Measurements from ENCODE around the gene STX18. TPM values are rescaled to one million over a fixed set of nuclear protein-coding genes. Genes with fewer than 3 reads are reported as not detected.
"Not testable (repeated sequence)": the region's sequence is repeated elsewhere in the genome, so short reads cannot be mapped to it uniquely, and the experiment has no call there.

STX18 gene
- total RNA-seq, 2 experiments from 2014 or later = 20.2 to 23.2 TPM

DNA sequence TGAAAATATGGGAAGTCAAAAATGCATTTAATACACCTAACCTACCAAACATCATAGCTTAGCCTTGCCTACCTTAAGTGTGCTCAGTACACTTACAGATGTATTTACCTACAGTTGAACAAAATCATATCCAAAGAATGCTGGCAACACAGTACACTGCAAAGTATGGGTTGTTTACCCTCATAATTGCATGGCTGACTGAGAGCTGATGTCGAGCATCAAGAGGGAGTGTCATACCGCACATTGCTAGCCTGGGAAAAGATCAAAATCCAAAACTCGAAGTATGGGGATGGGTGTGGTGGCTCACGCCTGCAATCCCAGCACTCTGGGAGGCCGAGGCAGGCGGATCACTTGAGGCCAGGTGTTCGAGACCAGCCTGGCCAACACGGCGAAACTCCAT lies 36.6 kb downstream of the STX18 start:
- H3K4me3 Mint-ChIP-seq; DNase-seq; intact Hi-C loops (cut with micrococcal nuclease); H3K27me3 Mint-ChIP-seq; H3K9me3 Mint-ChIP-seq; H3K27ac Mint-ChIP-seq: not testable (repeated sequence)
- peaks cover 17% of the 10 kb centered on the region for H3K4me1 Mint-ChIP-seq (ENCODE audit: low read depth)
- POLR2A ChIA-PET = interaction anchor here (0.5 kb wide), 1 partner anchor 130 kb away, joined by 3 read pairs; no protein-coding TSS in a partner anchor
- CTCF ChIA-PET = interaction anchor here (1.2 kb wide), 1 partner anchor 19 kb away, joined by 3 read pairs; no protein-coding TSS in a partner anchor
- peaks cover 15% of the 10 kb centered on the region for H3K36me3 Mint-ChIP-seq

DNA sequence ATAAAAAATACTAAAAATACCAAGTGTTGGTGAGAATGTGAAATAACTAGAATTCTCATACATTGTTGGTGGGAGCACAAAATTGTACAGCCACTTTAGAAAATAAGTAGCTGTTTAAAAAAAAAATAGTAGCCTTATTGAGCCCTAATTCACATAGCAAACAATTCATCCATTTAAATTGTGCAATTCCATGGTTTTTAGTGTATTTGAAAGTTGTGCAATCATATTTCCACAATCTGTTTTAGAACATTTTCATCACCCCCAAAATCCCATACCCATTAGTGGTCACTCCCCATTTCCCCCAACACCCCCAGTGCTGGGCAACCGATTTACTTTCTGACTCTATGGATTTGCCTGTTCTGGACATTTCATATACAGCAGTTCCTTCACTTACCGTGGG lies 37.1 kb downstream of the STX18 start:
- Mint-ChIP-seq H3K4me1 (ENCODE audit: low read depth) (peaks cover 17% of the 10 kb centered on the region), H3K27me3 (no peaks in the 10 kb centered on the region), H3K9me3 (no peaks in the 10 kb centered on the region), H3K27ac (no peak overlapping the region), H3K36me3 (peaks cover 13% of the 10 kb centered on the region), H3K4me3 (no peak overlapping the region)
- ChIA-PET CTCF (interaction anchor here (1.2 kb wide), 1 partner anchor 19 kb away, joined by 3 read pairs; no protein-coding TSS in a partner anchor), POLR2A (interaction anchor here (0.5 kb wide), 1 partner anchor 130 kb away, joined by 3 read pairs; no protein-coding TSS in a partner anchor)
- intact Hi-C loops (cut with micrococcal nuclease) = no loop called here
- no peak for DNase-seq

DNA sequence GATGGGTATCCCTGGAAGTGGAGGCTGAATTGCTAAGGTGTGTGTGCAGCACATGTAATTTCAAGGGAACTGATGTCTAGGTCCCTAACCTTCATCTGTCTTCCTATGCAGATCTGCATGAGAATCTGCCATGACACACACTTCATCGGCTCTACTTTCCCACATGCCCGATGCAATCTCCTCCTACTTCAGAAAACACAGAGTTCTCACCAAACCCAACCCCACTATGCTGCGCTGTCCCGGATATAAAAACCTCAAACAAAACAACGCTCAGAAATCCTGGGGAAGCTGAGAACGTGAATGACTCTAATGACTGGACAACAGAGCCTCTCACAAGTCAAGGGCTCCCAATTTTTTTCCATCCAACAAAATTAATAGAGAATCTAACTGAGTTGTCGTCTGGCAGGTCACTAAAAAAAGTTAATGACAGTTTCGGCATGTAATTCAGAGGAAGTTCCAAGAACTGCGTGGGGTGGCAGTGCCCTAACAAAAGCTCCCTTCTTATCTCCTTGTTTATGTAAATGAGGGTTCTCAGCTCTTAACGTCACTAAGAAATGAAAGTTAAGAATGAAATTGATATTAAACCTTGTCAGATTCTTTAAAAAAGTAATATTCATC lies 39.0 kb downstream of the STX18 start:
- intact Hi-C loops (cut with micrococcal nuclease) = loop anchor here (1.0 kb wide), 2 partner anchors 11 to 39 kb away; partner anchors contain the start of gene STX18
- H3K27me3 Mint-ChIP-seq = no peaks in the 10 kb centered on the region
- peak overlapping the region; percentile 62 for H3K4me3 Mint-ChIP-seq
- H3K36me3 Mint-ChIP-seq = peaks cover 5% of the 10 kb centered on the region
- CTCF ChIA-PET = interaction anchor here (1.2 kb wide), 1 partner anchor 22 kb away, joined by 4 read pairs; no protein-coding TSS in a partner anchor
- POLR2A ChIA-PET = interaction anchor here (0.8 kb wide), 1 partner anchor 11 kb away, joined by 3 read pairs; no protein-coding TSS in a partner anchor
- H3K4me1 Mint-ChIP-seq (ENCODE audit: low read depth) = peaks cover 15% of the 10 kb centered on the region
- peak overlapping the region; percentile 35 for H3K27ac Mint-ChIP-seq
- peak; percentile 54 for DNase-seq
- H3K9me3 Mint-ChIP-seq = no peaks in the 10 kb centered on the region

DNA sequence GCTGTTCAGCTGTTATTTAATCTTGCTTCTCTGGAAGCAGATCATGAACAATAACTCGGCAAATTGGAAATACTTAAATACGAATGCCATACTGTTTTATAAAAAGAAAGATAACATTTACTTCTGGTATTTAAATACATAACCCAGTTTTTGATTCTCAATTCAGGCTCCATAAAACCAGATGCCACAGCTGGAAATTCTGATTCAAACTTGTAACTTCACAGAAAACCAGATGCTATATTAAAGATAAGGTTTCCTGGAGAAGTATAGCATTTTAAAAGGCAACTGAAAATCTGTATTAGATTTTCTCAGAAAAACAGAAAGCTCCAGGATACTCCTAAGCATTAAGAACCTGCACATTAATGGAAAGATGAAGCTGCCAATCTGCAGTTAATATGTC lies 40.2 kb downstream of the STX18 start:
- ChIA-PET POLR2A (interaction anchor here (0.6 kb wide), 1 partner anchor 17 kb away, joined by 3 read pairs; no protein-coding TSS in a partner anchor), CTCF (interaction anchor here (0.8 kb wide), 1 partner anchor 93 kb away, joined by 3 read pairs; no protein-coding TSS in a partner anchor)
- no peak for DNase-seq
- Mint-ChIP-seq H3K36me3 (peaks cover 5% of the 10 kb centered on the region), H3K27ac (no peak overlapping the region), H3K4me3 (no peak overlapping the region), H3K9me3 (no peaks in the 10 kb centered on the region), H3K4me1 (ENCODE audit: low read depth) (peaks cover 15% of the 10 kb centered on the region), H3K27me3 (no peaks in the 10 kb centered on the region)
- intact Hi-C loops (cut with micrococcal nuclease) = loop anchor here (1.0 kb wide), 2 partner anchors 9 to 41 kb away; partner anchors contain the start of gene STX18

DNA sequence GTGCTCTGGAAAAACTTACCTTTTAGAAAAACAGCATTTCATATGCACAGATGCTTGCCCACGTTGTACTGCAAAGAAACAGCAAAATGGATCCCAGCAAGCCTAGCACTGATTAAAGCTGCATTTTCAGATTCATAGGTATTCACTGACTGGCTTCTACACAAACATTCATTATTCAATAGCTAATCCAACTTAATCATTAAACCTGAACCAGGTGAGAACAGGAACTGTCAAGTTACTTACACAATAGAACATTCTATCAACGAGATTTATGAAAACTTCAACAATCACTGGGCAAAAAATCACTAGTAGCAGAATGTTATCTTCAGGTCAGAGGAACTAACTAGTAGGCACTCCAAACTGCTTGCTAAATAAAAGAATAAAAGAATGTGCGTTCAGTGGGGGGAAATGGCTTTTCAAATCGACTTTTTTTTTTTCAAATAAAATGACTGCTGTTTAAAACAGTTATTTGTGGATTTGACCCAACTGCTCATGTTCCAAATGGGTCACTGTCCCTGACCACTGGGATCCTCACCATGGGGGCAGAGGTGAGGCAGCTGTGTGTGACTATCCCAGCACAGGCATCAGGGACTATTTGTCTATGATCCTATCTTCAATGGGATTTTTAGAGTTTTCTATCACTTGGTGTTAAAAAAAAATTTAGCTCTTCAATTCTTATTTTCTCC lies 42.3 kb downstream of the STX18 start:
- CTCF ChIA-PET = interaction anchor here (1.1 to 1.2 kb wide), 2 partner anchors 11 to 20 kb away, joined by 3 to 4 read pairs; no protein-coding TSS in a partner anchor
- intact Hi-C loops (cut with micrococcal nuclease) = loop anchor here (10.0 kb wide), 1 partner anchor 135 kb away; no protein-coding TSS in a partner anchor
- no peak overlapping the region for H3K4me3 Mint-ChIP-seq
- no peaks in the 10 kb centered on the region for H3K36me3 Mint-ChIP-seq
- no peak for DNase-seq
- POLR2A ChIA-PET = interaction anchor here (0.8 kb wide), 1 partner anchor 10 kb away, joined by 4 read pairs; no protein-coding TSS in a partner anchor
- H3K27ac Mint-ChIP-seq = no peak overlapping the region
- no peaks in the 10 kb centered on the region for H3K9me3 Mint-ChIP-seq
- peaks cover 15% of the 10 kb centered on the region for H3K4me1 Mint-ChIP-seq (ENCODE audit: low read depth)
- H3K27me3 Mint-ChIP-seq = no peaks in the 10 kb centered on the region

DNA sequence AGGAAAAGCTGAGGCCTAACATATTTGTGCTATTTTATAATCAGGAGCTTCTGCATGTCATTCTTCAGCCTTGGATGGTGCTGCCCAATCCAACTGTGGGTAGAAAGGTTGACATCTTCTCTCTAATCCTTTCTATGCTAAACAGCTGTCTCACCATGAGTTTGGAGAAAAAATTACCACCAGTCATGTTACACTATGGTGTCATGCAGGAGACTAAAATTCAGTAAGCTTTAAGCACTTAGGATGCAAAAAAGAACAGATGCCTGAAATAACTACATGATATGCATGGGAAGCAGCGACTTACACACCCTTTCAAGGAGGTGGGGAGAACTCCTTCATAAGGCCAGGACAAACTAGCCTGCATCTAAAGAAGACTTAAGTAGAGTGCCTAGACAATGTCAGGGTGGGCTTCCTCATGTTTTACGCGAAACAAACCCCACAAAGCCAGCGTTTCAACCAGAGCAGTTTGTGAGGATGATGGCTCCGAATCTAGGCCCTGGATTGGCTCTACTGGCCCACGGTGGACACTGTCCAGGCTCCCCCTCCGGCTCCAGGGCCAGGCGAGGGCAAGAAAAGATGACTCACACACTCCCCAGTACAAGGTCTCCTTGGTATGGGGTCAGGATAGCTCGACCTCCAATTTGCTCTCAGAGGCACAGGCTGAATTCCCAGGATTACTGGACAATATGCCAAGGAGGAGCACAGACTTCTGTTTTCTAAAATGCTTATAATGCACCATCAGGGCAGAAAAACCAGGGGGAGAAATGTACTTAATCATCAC lies 45.1 kb downstream of the STX18 start:
- CTCF ChIA-PET = interaction anchor here (0.6 to 1.2 kb wide), 2 partner anchors 10 to 237 kb away, joined by 3 read pairs; no protein-coding TSS in a partner anchor
- no peak overlapping the region for H3K27ac Mint-ChIP-seq
- POLR2A ChIA-PET = no interaction called here
- DNase-seq = no peak
- peaks cover 15% of the 10 kb centered on the region for H3K4me1 Mint-ChIP-seq (ENCODE audit: low read depth)
- intact Hi-C loops (cut with micrococcal nuclease) = loop anchor here (10.0 kb wide), 1 partner anchor 138 kb away; no protein-coding TSS in a partner anchor
- H3K36me3 Mint-ChIP-seq = no peaks in the 10 kb centered on the region
- no peak overlapping the region for H3K4me3 Mint-ChIP-seq
- H3K27me3 Mint-ChIP-seq = no peaks in the 10 kb centered on the region
- no peaks in the 10 kb centered on the region for H3K9me3 Mint-ChIP-seq

DNA sequence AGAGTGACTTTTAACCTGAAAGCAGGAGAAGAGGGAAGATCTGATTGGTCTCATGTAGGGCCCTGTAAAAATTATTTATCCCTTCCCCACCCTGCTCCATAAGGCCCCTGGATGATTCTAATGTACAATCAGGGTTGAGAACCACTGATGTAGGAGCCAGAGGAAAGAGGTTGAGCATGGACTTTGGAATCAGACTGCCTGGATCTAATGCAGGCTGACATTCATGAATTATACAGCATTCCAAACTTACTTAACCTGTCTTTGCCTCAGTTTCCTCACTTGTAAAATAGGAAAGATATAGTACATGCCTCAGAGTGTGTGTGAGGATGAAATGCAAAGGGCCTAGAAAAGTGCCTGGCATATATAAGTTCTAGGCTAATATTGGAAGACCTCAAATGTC lies 47.0 kb downstream of the STX18 start:
- Mint-ChIP-seq H3K9me3 (no peaks in the 10 kb centered on the region), H3K4me1 (ENCODE audit: low read depth) (peaks cover 13% of the 10 kb centered on the region), H3K27me3 (no peaks in the 10 kb centered on the region), H3K27ac (no peak overlapping the region), H3K4me3 (no peak overlapping the region), H3K36me3 (no peaks in the 10 kb centered on the region)
- DNase-seq = no peak
- intact Hi-C loops (cut with micrococcal nuclease) = loop anchor here (10.0 kb wide), 1 partner anchor 140 kb away; no protein-coding TSS in a partner anchor
- ChIA-PET CTCF (no interaction called here), POLR2A (no interaction called here)

DNA sequence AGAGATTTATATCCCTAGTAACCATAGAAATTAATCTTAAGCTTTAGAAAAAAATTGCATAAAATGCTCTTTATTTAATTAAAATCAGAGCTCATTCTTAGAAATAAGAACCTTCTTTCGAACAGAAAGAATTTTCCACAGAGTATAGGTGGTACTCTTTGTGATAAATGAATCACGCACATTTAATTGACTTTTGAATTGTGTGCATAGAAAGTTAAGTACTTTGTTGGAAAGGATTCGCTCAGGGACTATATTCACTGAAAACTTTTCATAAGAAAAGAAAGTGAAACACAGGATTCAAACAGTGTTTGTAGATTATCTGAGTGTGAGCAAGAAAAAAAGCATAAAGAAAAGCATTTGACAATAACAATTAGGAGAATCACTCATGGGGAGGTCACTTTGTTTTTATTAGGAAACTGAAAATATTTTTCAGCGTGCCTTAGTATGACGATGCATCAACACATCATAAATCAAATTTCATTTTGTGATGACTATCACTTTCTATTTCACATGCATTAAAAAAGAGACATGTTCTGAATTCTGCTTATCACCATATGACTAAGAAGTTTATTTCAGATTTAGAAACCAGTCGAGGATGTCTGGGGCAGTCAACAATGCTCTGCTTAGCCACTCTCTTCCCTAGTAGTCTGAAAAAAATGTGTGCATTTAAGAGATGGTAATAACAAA lies 49.5 kb downstream of the STX18 start:
- Mint-ChIP-seq H3K27ac (peak overlapping the region; percentile 18), H3K4me1 (ENCODE audit: low read depth) (peaks cover 13% of the 10 kb centered on the region), H3K4me3 (peak overlapping the region; percentile 49), H3K9me3 (no peaks in the 10 kb centered on the region), H3K27me3 (no peaks in the 10 kb centered on the region), H3K36me3 (no peaks in the 10 kb centered on the region)
- intact Hi-C loops (cut with micrococcal nuclease) = loop anchor here (1.0 to 10.0 kb wide), 7 partner anchors 10 to 271 kb away; partner anchors contain the start of gene STX18
- no peak for DNase-seq
- ChIA-PET CTCF (interaction anchor here (1.1 kb wide), 1 partner anchor 50 kb away, joined by 4 read pairs; the partner anchor contains the start of gene STX18), POLR2A (interaction anchor here (0.6 kb wide), 1 partner anchor 11 kb away, joined by 3 read pairs; no protein-coding TSS in a partner anchor)

DNA sequence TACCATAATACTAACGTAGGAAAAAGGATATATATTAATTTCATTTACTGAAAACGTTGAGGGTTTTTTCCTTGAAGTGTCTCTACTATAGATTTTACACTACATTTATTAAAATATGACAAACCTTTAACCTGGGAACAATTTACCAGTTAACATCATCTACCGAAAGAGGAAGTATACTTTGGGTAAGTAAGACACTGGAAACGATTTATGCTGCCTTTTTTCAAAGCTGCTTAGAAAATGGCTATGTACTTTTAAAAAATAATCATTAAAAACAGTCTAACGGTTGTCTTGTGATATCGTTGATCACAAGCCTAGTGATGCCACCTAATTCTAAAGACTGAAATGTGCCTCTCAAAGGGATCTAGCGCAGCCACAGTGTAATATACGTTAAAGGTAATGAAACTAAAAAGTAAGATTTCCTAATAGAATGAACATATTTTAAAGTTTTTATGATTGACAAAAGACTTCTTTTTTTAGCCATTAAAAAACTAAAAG lies 50.4 kb downstream of the STX18 start:
- H3K4me1 Mint-ChIP-seq (ENCODE audit: low read depth) = peaks cover 13% of the 10 kb centered on the region
- DNase-seq = no peak
- intact Hi-C loops (cut with micrococcal nuclease) = loop anchor here (10.0 kb wide), 1 partner anchor 143 kb away; no protein-coding TSS in a partner anchor
- ChIA-PET CTCF (interaction anchor here (1.1 kb wide), 1 partner anchor 51 kb away, joined by 4 read pairs; the partner anchor contains the start of gene STX18), POLR2A (interaction anchor here (0.6 kb wide), 1 partner anchor 12 kb away, joined by 3 read pairs; no protein-coding TSS in a partner anchor)
- H3K36me3 Mint-ChIP-seq = no peaks in the 10 kb centered on the region
- H3K27ac Mint-ChIP-seq = no peak overlapping the region
- H3K27me3 Mint-ChIP-seq = no peaks in the 10 kb centered on the region
- no peak overlapping the region for H3K4me3 Mint-ChIP-seq
- no peaks in the 10 kb centered on the region for H3K9me3 Mint-ChIP-seq

DNA sequence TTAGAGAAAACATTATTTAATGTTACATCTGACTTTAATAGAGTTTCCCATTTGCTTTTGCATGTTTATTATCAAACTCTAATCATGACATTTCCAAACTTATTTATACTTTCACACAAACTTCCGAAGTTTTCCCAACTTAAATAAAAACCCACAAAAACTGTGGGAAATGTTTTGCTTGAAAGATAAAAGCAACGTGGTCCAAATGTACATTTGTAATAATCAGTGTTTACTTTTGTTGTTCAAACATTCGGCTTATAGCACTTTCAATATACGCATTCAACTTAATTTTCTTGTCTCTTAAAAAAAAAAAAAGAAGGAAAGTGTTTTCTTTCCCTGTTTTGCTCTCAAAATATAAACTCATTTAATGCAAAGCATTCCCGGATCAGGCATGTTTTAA lies 51.0 kb downstream of the STX18 start:
- ChIA-PET CTCF (interaction anchor here (0.9 kb wide), 1 partner anchor 287 kb away, joined by 3 read pairs; no protein-coding TSS in a partner anchor), POLR2A (no interaction called here)
- no peaks in the 10 kb centered on the region for H3K36me3 Mint-ChIP-seq
- no peak for DNase-seq
- intact Hi-C loops (cut with micrococcal nuclease) = loop anchor here (10.0 kb wide), 1 partner anchor 144 kb away; no protein-coding TSS in a partner anchor
- no peaks in the 10 kb centered on the region for H3K27me3 Mint-ChIP-seq
- peaks cover 13% of the 10 kb centered on the region for H3K4me1 Mint-ChIP-seq (ENCODE audit: low read depth)
- no peaks in the 10 kb centered on the region for H3K9me3 Mint-ChIP-seq
- no peak overlapping the region for H3K27ac Mint-ChIP-seq
- H3K4me3 Mint-ChIP-seq = no peak overlapping the region

All from activated CD4-positive, alpha-beta memory T cell treated with anti-CD3 and anti-CD28 coated beads for 36 hours (primary cell).